Uterus (tissue), 2 donors: ENCODE measurements around the gene ELOVL2.

ENCODE experiments used
- CTCF ChIP-seq, 4 experiments: fragments of 200-600 bp in 2 of 4; fragments of 450-650 bp in 2 of 4; sonication (generic) in 2 of 4; IDR thresholded peaks; one replicate each; pipeline ENCODE4 v1.5.1; 2016 to 2019; ENCODE audit warnings: antibody characterized with exemption in 4 of 4, mild to moderate bottlenecking in 2 of 4, moderate library complexity in 1 of 4
- POLR2A ChIP-seq, 2 donors: fragments of 450-650 bp; IDR thresholded peaks; one replicate each; pipeline ENCODE4 v1.6.1; 2016; ENCODE audit warnings: antibody characterized with exemption in 2 of 2, mild to moderate bottlenecking in 1 of 2, moderate library complexity in 1 of 2

GRCh38 chr6:10964684-10965083 lies 79.4 kb downstream of the ELOVL2 start:
- TF ChIP-seq CTCF (IDR thresholded peaks at IDR 0.05) (no peak), POLR2A (IDR thresholded peaks at IDR 0.05) (no peak)
